HUDEP-2 (cell line): ENCODE results near the gene PPRC1.
"Not testable (repeated sequence)": the region's sequence is repeated elsewhere in the genome, so short reads cannot be mapped to it uniquely, and the experiment has no call there.

Source experiments
- DNase-seq, 76 experiments: peaks; one replicate each; lab custom pipeline; 2025; ENCODE audit not compliant: unreplicated experiment in 76 of 76; lab: John Stamatoyannopoulos, UW

The PPRC1 gene

DNA sequence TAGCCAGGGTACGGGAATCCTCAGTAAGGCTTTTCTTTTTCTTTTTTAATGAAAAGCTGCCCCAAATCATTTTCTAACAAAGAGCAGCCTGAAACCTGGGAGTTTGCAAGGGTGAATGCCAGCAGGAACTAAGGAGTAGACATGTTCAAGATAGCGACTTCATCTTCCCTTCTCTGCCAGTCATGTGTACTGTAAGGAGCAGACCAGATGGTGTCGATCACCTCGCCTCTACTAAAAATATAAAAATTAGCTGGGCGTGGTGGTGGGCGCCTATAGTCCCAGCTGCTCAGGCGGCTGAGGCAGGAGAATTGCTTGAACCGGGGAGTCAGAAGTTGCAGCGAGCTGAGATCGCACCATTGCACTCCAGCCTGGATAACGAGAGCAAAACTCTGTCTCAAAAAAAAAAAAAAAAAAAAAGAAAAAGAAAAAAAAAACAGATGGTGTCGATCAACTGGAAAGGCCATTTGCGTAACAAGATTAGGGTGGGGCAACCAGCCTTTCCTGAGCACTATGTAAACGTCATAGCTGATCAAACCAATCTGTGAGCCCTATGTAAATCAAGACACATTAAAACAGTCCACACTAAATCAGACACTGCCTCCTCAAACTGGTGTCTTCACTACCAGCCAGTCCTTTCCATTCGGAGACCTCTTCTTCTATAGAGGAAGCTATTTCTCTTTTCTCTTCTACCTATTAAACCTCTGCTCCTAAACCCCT, 53.1 kb downstream of the PPRC1 start:
- DNase-seq = no peak

DNA sequence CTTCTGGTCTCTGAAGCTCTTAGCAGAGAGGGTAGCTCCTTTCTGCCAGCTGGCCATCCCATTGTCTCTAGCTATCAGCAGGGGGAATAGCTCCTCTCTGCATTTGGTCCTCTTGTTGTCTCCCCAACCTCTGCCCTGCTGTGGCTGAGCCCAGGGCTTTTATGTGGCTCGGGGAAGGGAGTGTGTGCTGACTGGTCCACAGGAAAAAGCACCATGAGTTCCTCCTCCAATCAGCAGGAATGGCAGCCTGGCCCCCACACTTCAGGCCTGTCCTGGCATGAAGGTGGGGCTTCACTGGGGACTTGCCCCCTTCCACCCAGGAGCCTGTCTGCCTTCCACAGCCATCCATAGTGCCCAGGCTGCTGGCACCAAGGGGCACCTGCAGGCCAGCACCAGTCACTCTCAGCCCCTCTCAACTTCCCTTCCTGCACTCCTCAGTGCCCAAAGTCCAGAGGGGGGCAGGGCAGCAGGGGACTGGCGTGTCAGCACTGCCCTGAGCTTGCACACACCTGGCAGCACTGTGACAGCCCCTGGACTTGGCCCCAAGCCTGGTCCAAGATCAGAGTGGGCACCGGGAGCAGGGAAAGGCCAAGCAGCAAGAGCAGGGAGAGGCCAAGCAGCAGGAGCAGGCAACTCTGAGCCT, 55.6 kb downstream of the PPRC1 start:
- no peak for DNase-seq

DNA sequence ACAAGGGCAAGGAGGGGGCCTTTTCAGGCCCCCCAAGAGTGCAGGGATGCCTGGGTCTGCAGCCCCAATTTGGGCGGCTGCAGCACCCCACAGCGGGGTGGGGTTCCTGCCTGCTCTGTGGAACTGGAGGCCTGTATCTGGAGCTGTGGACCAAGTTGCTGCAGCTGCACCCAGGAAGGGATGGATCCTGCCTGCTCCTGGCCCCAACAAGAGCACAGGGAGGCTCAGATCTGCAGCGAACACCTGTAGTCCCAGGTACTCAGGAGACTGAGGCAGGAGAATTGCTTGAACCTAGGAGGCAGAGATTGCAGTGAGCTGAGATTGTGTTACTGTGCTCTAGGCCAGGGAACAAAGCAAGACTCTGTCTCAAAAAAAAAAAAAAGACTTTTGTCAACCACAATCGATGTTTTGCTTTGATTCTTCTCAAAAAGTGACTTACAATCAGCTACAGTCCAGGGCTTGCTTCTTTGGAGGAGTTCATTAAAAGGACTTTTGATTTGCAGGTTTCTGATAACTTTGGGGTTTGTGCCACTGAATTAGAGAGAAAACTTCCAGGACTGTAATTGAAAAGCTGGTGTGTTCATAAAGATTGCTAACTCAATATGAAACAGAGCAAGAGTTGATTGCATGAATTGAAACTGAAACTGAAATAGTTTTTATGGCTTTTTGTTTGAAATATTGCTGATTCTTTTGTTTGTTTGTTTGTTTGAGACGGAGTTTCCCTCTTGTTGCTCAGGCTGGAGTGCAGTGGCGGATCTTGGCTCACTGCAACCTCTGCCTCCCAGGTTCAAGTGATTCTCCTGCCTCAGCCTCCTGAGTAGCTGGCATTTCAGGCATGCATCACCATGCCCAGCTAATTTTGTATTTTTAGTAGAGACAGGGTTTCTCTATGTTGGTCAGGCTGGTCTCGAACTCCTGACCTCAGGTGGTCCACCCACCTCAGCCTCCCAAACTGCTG, 56.4 kb downstream of the PPRC1 start:
- DNase-seq = not testable (repeated sequence)

DNA sequence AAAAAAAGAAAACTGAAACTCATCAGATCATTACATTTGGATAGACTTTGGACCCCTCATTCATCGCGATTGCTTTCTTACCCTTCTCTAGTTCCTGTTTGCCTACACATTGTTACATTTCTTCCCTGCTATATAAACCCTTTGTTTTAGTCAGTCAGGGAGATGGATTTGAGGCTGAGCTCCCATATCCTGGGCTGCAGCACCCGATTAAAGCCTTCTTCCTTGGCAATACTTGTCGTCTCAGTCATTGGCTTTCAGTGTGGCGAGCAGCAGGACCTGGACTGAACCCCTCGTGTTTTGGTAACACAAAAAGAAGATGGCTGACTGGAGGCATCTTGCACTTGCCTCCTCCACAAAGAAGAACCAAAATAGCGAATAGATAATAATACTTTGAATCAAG, 59.1 kb downstream of the PPRC1 start:
- no peak for DNase-seq

GRCh38 chr10:102195296-102195870, 62.5 kb downstream of the PPRC1 start:
- DNase-seq = no peak

GRCh38 chr10:102196893-102197292, 64.1 kb downstream of the PPRC1 start:
- DNase-seq = no peak

GRCh38 chr10:102198027-102198426, 65.2 kb downstream of the PPRC1 start:
- DNase-seq = no peak
